A204.1 (cell line): ENCODE data around the gene SLC46A2.

Experiments used
- FAIRE-seq: peaks from 2 replicates; lab custom pipeline; 2012; peaks lifted over from hg19 to GRCh38; lab: Jason Lieb, UNC

Gene SLC46A2

DNA sequence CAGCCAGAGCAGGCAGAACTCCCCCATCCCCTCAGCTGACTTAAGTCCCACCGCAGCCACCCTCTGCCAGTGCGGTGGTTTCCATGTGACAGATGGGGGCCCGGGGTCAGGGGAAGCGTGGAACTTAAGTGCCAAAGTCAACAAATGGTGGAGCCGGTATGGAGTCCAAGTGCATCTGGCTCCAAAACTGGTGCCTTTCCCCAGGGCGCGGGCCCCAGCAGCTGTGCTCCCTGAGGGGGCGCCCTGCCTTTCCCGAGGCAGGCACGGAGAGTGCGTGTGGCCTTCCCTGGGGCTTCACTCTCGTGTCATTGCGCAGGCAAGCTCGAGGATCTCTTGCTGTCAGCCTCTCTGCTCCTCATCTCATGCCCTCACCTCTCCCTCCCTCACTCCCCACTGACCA lies 33.8 kb downstream of the SLC46A2 start:
- FAIRE-seq, result no peak

DNA sequence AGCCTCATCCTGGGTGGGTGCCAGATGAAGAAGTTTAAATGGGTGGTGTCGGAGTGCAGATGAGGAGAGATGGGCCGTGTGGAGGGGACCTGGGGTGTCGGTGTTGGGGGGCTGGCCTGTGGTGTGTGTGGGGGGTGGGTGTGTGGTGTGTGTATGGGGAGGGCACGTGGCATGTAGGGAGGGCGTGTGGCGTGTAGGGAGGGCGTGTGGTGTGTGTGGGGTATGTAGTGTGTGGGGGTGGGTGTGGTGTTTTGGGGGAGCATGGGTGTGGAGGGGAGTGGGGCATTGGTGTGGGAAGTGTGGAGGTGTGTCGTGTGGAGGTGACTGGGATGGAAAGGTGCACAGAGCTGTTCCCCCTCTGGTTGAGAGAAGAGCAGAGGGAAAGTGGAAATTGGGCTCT lies 34.5 kb downstream of the SLC46A2 start:
- FAIRE-seq, result no peak

DNA sequence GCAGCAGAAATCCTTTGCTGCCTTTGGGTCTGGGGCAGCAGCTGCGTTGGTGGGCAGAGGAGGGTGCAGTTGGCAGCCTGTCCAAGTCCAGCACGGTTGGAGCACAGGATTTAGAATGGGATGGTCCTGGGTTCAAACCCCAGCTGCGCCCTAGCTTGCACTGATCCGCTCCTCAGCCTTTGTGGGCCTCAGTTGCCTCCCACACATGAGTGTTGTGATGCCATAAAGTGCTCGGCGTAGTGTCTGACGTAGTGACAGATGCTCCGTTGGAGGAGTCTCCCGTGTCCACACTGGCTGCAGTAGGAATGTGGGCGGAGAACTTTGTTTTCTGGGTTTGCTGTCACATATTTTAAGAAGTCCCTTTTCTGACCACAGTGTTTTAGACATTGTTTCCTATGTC lies 36.0 kb downstream of the SLC46A2 start:
- no peak for FAIRE-seq

DNA sequence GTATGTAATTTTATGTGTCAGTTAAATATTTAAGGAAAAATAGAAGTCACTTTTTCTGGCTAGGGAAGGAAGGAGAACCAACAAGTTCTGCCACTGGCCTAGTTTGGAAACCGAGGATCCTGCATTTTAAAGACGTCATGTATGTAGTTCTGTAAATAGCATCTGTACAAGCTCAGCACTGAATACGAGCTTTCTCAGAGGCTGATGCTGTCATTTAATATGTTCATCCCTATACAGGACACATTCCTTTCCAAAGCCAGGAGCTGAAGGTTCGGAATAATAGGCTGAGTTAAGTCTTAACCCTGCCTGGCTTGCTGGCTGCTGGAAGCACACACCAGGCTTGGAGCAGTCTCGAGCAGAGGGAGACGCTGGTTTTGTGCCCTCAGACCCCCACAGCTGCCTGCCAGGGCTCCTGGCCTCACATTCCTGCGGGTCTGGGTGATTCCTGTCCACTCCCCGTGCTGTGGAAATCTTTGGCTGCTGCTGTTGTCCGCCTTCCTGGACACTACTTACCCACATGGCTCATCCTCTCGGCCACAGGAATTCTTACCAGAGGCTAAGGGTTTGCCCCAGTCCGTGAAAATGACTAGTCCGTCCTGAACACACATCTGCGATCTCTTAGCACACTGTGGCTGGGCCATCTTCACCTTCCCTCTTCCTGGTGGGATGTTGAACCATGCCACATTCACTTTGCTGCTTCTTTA lies 36.6 kb downstream of the SLC46A2 start:
- no peak for FAIRE-seq

DNA sequence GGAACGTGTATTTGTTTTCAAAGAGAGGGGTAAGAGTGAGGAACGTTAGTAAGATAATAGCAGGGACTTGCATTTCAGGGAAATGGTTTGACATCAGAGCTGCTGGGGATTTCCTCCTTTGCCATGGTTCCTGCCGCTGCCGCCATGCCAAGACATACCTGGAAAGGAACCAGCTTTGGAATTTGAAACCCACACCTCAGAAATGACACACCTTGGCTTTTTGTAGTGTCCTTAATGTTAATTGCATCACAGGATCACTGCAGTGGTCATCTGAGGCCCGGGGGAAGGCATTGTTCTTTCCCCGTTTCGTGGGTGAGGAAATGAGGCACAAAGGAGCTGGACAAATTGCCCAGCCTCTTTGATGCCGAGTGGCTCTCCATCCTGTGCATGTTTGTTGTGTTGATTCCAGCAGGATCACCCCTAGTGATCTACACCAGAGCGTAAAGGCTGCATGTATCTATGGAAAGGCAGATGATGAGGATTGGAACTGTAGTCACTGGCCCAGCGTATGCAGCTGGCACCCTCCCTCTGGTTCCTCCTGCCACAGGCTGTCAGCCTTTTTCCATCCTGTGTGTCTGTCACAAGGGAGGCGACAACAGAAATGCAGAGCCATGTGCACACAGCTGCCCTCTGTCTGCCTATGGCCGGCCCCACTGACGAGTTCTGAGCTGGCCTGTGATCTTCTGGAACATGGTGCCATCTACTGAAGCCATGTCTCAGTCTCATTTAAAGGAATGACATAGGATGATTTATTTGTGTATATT lies 37.8 kb downstream of the SLC46A2 start:
- no peak for FAIRE-seq

DNA sequence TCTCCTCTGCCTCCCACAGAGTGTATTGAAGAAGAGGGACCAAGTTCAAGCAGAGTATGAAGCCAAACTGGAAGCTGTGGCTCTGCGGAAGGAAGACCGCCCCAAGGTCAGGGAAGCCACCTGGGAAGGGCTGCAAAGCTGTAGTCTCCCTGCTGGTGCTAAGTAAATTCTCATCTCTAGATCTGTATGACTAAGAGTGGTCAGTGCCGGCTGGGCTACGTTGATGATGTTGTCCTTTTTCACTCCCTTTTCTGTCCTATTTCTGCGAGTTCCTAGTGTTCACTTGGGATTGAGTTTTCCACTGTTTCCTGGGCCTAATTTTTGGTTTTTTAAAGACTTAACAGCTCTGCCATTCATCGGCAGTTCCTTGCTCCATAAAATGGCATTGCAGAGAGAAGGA lies 39.8 kb downstream of the SLC46A2 start:
- no peak for FAIRE-seq

DNA sequence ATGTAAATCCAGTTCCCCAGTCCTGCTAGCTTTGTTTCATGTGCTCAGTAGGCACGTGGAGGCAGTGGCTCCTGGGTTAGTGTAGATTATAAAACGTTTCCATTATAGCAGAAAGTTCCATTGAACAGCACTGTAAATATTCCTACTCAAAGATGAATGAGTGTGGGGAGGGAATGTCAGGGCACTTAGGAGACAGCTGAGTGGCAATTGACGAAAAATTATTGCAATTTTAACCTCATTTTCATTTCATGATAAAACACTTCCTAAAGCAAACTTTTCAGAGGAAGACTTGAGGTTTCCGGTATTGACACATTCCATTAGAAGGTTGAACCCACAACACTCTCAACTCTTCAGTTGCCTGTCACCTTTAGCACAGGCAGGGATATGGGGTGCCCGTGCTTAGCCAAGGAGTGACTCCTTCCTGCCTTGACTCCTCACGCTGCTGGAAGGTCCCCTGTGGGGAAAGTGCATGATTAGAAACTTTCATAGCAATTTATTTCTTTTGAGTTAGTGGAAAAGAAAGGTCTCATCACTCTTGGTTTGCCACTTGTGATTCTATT lies 41.2 kb downstream of the SLC46A2 start:
- FAIRE-seq, result no peak

DNA sequence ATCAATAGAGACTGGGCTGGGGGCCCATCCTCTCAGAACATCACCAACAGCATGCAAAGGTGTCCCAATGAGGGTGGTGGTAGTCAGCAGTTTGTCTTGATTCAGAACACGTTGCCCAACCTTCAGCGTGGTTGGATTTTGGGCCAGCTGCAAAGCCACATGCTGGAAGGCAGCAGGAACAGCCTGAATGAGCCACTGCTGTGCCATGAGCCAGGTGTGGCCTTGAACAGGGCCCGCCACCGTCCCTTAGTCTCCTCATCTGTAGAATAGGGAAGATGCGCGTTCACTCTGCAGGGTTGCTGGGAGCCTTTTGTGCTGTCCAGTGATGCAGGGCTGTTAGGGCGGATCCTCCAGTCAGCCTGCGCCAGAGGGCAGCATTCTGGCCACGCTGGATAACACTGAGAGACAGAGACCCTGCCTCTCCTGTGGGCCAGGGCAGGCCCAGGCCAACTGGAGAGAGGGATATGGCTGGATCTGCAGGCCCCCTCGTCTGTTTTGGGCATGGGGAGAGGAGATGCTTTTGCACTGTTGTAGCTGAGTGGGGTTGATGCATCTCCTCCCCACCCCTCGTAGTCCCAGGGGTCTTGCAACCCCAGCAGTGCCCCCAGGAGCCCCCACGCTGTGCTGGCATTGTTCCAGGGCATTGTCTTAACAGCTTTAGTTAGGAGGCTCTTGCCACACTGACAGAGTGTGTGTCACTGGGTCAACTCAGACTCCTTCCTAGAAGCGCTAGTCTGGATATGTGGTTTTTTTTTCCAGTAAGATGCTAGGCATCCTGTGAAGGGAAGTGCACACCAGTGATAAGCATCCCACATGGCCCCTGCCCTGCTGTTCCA lies 42.1 kb downstream of the SLC46A2 start:
- FAIRE-seq, result no peak

DNA sequence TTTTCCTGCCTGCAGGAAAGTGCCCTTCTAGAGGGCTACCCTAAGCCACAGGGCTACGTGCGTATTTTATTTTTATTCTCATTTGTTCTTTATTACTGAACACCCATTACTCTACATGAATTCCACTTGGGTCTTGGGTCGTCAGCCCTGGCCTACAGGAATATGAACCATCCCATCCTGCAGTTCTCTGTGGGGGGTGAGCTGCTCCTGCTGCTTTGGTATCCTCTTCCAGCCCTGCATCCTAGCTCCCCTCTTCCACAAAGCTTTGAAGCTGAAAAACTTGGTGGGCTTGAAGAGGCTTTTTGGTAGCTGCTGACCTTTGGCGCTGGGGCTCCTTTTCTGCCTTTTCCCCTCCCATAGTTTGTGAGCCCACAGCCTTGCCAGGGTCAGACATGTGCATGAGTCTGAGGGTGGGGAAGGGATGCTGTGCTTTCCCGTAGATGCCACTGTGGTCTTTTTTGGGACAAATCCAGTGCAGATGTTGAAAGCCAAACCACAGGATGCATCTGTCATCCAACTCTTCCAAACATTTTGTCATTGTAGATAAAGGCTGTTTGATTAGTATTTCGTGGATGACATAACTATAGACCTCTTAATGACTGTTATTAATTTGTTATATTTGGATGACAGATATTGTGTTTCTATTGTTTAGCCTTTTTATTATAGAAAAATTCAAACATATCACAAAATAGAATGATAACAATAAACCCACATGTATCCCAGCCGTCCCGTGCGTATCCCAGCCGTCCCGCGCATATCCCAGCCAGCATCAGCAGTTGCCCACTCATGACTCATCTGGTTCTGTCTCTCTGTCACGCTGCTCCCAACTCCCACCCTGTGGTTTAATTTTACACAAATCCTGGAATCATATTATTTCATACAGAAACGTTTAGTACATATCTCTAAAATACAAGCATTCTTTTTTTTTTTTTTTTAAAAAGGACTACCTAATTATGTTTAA lies 43.9 kb downstream of the SLC46A2 start:
- no peak for FAIRE-seq

DNA sequence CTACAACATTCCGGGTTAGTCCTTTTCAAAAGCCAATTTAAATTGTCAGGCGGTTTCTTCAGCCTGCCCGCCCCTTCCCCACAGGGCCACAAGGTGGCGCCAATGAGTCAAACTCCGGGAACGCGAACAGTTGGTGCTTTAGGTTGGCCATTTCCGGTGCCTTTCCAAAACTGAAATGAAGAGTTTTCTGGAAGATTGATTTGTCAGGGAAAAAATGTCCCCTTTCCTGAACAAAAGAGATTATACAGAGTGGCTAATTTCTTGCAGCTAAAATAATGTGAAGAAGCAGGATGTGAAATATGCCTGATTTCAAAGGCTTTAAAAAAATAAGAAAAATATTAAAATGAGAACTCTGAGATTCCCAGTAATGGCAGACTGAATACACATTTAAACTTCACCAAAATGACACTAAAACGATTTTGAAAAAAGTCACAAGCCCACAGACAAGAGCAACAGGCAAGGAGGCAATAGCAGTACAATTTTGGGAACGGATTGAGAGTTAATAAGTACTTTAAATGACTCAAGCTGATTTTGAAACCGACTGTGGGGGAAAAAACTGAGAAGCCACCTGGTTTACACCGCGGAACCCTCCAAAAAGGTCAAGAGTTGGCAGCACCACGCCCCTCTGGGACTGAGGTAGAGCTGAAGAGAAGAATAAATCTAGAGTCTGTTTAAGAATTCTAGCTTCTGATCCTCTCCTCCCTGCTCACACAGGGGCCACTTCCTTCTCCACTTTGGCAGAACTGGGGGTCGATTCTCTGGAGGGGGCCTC lies 45.7 kb downstream of the SLC46A2 start:
- peak; percentile 79 for FAIRE-seq

DNA sequence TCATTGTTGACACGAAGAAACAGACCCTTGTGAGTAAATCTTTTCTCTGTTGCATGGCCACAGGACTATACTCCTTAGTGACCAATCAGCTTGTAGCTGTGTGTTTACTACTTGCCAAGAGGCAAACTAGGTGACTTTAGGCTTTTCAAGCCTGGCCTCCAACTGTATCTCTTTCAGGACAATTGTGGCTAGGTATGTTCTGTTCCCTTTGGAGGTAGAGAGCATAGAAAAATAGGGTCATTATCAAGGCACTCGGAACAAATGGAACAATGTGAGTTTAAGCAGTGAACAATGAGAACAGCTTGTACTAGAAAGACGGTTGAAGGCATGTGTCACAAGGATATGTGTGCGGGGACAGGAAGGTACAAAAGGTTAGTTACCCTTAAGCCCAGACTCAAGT lies 48.1 kb downstream of the SLC46A2 start:
- no peak for FAIRE-seq

DNA sequence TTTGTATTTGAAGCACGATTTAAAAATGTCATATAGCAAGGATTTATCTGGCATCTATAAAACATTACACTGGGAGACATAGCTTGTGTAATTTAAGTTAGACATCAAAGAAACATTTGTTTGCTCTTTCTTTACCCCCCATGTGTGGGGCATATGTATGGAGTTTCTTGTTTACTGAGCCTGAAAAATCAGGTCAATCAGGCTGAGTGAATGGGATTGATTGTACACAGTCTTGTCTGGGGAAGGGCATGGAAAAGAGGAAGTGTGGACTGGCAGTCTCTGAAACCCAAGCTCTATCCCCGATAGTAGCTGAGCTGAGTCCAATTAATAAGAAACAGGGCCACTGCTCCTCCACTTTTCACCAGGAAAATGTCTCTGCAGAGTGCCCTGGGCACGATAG lies 49.4 kb downstream of the SLC46A2 start:
- no peak for FAIRE-seq

DNA sequence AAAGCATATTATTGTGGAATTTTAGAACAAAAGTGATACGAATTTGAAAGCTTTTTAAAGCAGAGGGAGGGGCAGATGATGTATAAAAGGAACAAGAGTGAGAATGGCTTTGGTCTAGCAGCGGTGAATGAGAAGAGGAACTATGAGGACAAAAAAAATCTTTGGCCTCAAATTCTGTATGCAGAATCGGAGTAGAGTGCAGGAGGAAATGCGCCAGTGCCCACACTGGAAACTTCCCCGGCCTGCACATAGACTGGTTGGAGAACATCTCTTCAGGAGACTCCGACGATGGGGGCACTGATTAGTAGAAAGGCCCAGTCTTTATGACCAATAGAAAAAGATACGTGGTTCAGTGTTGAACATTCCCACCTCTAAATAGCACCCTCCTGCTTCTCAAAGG lies 51.3 kb downstream of the SLC46A2 start:
- no peak for FAIRE-seq

DNA sequence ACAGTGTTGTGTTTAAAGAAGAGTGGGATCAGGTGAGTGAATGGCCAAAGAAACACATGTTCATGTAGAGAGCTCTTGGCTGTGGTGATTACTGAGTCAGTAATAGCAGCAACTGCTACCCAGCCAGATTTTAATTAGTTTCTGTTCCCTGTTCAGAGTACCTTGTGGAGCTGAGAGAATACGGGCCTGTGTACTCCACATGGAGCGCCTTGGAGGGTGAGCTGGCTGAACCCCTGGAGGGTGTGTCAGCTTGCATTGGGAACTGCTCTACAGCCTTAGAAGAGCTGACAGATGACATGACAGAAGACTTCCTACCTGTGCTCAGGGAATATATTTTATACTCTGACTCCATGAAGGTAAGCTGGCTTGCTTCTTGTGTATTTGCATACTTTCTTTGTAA lies 52.3 kb downstream of the SLC46A2 start:
- no peak for FAIRE-seq

DNA sequence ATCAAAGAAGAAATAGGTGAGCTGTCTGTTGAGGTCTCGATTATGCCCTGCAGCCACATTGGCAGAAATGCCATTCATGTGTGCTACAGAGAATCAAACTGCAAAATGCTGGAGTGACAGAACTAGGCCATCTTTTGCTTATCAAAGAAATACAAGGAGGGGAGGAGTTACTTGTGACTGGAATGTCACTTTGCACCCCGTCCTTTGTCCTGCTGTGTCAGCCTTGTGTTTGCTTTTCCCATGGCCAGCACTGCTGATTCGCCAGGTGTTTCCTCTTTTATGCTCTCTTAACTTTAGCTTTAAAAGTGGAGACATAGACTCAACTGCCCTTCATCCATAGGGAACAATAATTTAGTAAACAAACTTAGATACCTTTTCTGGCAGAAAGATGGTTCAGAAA lies 54.3 kb downstream of the SLC46A2 start:
- FAIRE-seq, result no peak

DNA sequence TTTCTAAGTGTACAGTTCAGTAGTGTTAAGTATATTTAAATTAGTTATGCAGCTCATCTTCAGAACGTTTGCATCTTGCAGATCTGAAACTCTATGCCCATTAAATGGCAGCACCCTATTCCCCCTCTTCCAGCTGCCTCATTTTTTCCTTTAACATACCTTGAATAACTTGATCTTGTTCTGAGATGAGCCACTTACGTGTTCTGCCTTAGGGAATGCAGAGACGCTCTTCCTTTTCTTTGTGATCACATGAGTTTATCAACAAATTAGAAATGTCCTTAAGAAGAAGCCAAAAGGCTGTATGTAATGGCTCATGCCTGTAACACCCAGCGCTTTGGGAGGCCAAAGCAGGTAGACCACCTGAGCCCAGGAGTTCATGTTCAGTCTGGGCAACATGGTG lies 57.6 kb downstream of the SLC46A2 start:
- FAIRE-seq, result no peak

DNA sequence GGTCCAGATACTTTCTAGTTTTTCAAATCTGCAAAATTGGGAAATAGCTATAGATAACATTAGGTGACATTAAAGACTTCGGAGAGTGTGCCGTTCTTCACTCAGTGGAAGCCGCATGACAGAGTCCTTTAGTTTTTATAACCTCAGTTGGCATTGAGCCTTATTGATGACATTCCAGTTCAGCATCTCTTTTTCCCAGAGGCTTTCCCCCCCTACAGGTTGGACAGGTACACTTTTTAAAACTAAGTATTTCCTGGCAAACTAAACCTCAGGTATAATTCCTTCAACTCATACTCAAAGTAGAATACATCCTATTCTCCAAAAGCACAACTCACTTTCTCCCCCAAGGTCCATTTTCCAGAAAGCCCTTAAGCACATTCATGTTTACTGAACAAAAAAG lies 58.7 kb downstream of the SLC46A2 start:
- no peak for FAIRE-seq

DNA sequence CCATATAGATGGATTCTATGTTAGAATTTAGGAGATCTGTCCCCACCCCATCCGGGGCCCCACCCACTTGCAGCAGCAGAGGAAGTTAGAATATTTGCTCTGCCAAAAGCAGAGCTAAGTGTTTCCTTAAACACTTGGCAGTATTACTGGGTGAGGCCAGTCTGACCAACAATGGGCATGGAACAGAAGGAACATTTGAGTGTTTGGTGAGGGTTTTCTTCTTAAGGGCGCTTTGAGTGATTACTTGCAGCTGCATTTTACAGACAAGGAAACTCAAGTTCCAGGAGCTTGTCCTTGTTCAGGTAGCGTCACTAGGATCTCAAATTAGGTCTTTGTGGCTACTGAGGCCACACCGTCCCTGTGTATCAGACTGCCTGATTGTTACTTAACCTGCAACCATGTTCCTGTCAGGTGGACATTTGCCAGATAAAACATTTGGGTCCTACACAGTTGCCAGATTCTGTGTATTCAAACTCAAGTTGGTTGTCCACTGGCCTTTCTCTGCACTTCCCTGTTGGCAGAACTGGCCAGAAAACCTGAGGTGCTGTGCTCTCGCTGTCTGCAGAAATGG lies 59.3 kb downstream of the SLC46A2 start:
- FAIRE-seq, result no peak
